GM06990 (cell line): ENCODE data around the gene LXN.

Experiments used
- DNase-seq: peaks from one replicate; pipeline ENCODE4 v3.0.0-alpha.2; 2011; ENCODE audit not compliant: insufficient read length; ENCODE audit errors: extremely low read depth
- H3K27me3 ChIP-seq: replicated peaks from 2 replicates; pipeline ENCODE4 v1.6.0; 2011; ENCODE audit warnings: low read length; ENCODE audit not compliant: control insufficient read depth, insufficient read depth
- H3K36me3 ChIP-seq: 2 replicates; pipeline ENCODE4 v1.5.1; 2011; ENCODE audit warnings: low read length; ENCODE audit not compliant: control insufficient read depth, insufficient read depth
- H3K4me3 ChIP-seq: replicated peaks from 2 replicates; pipeline ENCODE4 v1.5.1; 2011; ENCODE audit warnings: low read depth, mild to moderate bottlenecking, control low read depth, low read length
- TF ChIP-seq, protein P1 (sequence below): IDR thresholded peaks from 2 replicates; pipeline ENCODE4 v1.5.1; 2011; ENCODE audit warnings: low read length, control low read depth, mild to moderate bottlenecking, inconsistent platforms; ENCODE audit not compliant: insufficient read depth, poor library complexity, severe bottlenecking

The LXN gene

GRCh38 chr3:158668506-158668905 lies 3.9 kb downstream of the LXN start:
- Histone ChIP-seq H3K4me3 (no peak overlapping the region), H3K36me3 (peaks cover 4% of the 10 kb centered on the region), H3K27me3 (no peaks in the 10 kb centered on the region)
- DNase-seq = no peak
- TF ChIP-seq, protein P1, sequence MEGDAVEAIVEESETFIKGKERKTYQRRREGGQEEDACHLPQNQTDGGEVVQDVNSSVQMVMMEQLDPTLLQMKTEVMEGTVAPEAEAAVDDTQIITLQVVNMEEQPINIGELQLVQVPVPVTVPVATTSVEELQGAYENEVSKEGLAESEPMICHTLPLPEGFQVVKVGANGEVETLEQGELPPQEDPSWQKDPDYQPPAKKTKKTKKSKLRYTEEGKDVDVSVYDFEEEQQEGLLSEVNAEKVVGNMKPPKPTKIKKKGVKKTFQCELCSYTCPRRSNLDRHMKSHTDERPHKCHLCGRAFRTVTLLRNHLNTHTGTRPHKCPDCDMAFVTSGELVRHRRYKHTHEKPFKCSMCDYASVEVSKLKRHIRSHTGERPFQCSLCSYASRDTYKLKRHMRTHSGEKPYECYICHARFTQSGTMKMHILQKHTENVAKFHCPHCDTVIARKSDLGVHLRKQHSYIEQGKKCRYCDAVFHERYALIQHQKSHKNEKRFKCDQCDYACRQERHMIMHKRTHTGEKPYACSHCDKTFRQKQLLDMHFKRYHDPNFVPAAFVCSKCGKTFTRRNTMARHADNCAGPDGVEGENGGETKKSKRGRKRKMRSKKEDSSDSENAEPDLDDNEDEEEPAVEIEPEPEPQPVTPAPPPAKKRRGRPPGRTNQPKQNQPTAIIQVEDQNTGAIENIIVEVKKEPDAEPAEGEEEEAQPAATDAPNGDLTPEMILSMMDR = no peak

DNA sequence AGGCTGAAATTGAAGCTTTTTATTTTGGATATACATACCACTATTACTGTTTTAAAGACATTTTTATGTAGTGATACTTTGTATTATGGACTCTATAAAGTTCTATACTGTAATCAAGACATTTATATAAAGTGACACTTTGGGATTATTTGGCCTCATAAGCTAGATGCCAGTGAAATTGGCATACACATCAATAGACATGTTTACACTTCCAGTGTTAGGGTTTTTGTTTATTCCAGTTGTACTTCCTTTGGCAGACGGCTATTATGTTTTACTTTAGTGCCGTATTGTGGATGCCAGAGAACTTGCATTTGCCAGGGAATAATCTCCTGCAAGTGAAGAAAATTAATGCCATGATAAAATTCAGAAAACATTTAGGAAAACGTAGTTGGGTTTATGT lies 6.0 kb downstream of the LXN start:
- TF ChIP-seq, protein P1 = no peak
- Histone ChIP-seq H3K4me3 (no peak overlapping the region), H3K27me3 (no peaks in the 10 kb centered on the region), H3K36me3 (peaks cover 7% of the 10 kb centered on the region)
- no peak for DNase-seq

DNA sequence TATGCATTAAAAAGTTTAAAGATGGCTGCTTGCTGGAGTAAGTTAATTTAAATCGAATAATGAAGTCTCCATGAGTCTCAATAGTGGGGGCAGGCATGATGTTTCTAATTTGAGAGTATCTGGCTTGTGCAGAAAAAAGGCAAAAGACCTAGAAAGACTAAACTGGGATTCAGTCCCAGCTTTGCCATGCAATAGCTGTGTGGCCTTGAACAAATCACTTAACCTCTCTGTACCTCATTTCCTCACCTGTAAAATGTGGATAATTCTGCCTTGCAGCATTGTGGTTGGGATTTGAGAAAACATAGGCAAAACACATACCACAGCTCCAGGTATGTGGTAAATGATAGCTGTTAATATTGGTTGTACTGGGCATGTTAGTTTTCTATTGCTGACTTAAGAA lies 8.6 kb downstream of the LXN start:
- H3K36me3 ChIP-seq = peaks cover 11% of the 10 kb centered on the region
- TF ChIP-seq, protein P1 = no peak
- no peak overlapping the region for H3K4me3 ChIP-seq
- DNase-seq = no peak
- no peaks in the 10 kb centered on the region for H3K27me3 ChIP-seq

GRCh38 chr3:158663246-158663645 lies 9.2 kb downstream of the LXN start:
- TF ChIP-seq, protein P1 = no peak
- H3K27me3 ChIP-seq = no peaks in the 10 kb centered on the region
- H3K36me3 ChIP-seq = peaks cover 11% of the 10 kb centered on the region
- H3K4me3 ChIP-seq = no peak overlapping the region
- DNase-seq = no peak

DNA sequence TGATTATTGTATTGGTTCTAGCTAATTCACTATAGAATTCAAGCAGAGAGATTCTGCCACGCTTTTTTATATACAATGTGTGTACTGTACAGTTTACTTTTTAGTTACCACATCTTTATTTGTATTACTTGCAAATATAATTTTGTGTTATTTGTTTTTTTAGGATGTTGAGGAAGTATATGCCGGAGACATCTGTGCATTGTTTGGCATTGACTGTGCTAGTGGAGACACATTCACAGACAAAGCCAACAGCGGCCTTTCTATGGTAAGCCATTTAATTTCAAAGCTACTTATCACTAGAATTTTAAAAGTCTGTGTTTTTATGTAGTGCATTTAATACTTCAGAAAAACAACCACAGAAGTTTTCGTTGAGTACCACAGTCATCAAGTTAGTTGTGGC lies 11.7 kb downstream of the LXN start:
- H3K36me3 ChIP-seq = peaks cover 8% of the 10 kb centered on the region
- no peaks in the 10 kb centered on the region for H3K27me3 ChIP-seq
- no peak overlapping the region for H3K4me3 ChIP-seq
- no peak for DNase-seq
- TF ChIP-seq, protein P1 = no peak
